Measurements from ENCODE around the gene DUSP1. TPM values are rescaled to one million over a fixed set of nuclear protein-coding genes. Genes with fewer than 3 reads are reported as not detected.

DUSP1 gene
- total RNA-seq, 1 experiment from 2014 or later = 38.1 TPM

GRCh38 chr5:172807766-172808311 lies 36.8 kb upstream of the DUSP1 start:
- Mint-ChIP-seq H3K27me3 (ENCODE audit: unreplicated experiment) (no peaks in the 10 kb centered on the region), H3K36me3 (ENCODE audit: insufficient read depth, unreplicated experiment) (peaks cover 28% of the 10 kb centered on the region), H3K4me3 (ENCODE audit: low read depth, unreplicated experiment) (peak overlapping the region; percentile 68), H3K27ac (ENCODE audit: unreplicated experiment) (peak overlapping the region; percentile 100), H3K4me1 (ENCODE audit: low read depth, unreplicated experiment) (peaks cover 33% of the 10 kb centered on the region), H3K9me3 (ENCODE audit: low read depth, unreplicated experiment) (peaks cover 5% of the 10 kb centered on the region)
- intact Hi-C loops (cut with micrococcal nuclease; ENCODE audit: unreplicated experiment) = loop anchor here (2.0 to 5.0 kb wide), 2 partner anchors 25 to 36 kb away; partner anchors contain the start of gene DUSP1
- TF ChIP-seq, protein P1, sequence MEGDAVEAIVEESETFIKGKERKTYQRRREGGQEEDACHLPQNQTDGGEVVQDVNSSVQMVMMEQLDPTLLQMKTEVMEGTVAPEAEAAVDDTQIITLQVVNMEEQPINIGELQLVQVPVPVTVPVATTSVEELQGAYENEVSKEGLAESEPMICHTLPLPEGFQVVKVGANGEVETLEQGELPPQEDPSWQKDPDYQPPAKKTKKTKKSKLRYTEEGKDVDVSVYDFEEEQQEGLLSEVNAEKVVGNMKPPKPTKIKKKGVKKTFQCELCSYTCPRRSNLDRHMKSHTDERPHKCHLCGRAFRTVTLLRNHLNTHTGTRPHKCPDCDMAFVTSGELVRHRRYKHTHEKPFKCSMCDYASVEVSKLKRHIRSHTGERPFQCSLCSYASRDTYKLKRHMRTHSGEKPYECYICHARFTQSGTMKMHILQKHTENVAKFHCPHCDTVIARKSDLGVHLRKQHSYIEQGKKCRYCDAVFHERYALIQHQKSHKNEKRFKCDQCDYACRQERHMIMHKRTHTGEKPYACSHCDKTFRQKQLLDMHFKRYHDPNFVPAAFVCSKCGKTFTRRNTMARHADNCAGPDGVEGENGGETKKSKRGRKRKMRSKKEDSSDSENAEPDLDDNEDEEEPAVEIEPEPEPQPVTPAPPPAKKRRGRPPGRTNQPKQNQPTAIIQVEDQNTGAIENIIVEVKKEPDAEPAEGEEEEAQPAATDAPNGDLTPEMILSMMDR (IDR thresholded peaks at IDR 0.05; ENCODE audit: unreplicated experiment) = no peak
- DNase-seq = no peak
- CTCF ChIA-PET = interaction anchor here (0.7 to 2.5 kb wide), 9 partner anchors 10 to 438 kb away, joined by 3 to 27 read pairs (median 6); partner anchors contain the start of gene DUSP1
- BruUV-seq (replicated peaks) = TSS peak; percentile 95

DNA sequence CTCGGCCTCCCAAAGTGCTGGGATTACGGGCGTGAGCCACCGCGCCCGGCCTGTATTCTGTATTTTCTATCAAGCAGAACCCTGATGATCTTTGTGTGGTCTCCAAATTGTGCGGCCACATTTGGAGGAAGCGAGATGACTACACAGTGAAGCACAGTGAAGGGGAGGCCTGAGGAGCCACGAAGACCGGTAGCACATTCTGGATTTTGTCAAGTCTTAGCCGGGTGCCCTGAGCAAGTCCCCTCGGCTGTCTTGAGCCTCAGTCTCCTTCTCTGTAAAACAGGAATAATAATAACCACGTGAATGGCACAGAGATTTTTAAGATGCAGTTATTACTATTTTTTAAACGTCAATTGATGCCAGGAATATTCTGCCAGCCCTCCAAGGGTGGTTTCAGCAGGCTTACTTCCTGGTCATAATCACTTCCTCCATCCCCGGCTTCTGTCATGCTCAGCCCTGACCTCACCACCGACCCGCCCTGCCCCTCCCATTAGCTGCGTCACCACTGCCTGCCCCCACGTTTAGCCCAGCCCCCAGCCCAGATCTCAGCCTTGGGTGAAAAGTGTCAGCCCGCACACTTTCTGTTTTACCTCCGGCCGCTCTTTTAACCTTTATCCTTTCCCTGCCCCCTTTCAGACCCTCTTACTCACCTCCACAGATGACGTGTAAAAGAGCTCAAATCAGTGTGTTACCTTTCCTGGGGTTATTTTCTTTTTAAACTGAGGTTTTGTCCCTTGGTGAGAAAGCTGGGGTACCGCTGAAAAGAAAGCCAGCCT lies 36.1 kb upstream of the DUSP1 start:
- H3K27me3 Mint-ChIP-seq (ENCODE audit: unreplicated experiment) = no peaks in the 10 kb centered on the region
- H3K4me3 Mint-ChIP-seq (ENCODE audit: low read depth, unreplicated experiment) = peak overlapping the region; percentile 68
- TF ChIP-seq, protein P1 (IDR thresholded peaks at IDR 0.05; ENCODE audit: unreplicated experiment) = no peak
- H3K9me3 Mint-ChIP-seq (ENCODE audit: low read depth, unreplicated experiment) = peaks cover 5% of the 10 kb centered on the region
- intact Hi-C loops (cut with micrococcal nuclease; ENCODE audit: unreplicated experiment) = loop anchor here (2.0 to 5.0 kb wide), 2 partner anchors 24 to 35 kb away; partner anchors contain the start of gene DUSP1
- peak; percentile 95 for DNase-seq
- CTCF ChIA-PET = interaction anchor here (0.7 to 2.5 kb wide), 9 partner anchors 10 to 437 kb away, joined by 3 to 27 read pairs (median 6); partner anchors contain the start of gene DUSP1
- H3K27ac Mint-ChIP-seq (ENCODE audit: unreplicated experiment) = peak overlapping the region; percentile 100
- H3K36me3 Mint-ChIP-seq (ENCODE audit: insufficient read depth, unreplicated experiment) = peaks cover 28% of the 10 kb centered on the region
- BruUV-seq (replicated peaks) = TSS peak; percentile 88
- H3K4me1 Mint-ChIP-seq (ENCODE audit: low read depth, unreplicated experiment) = peaks cover 33% of the 10 kb centered on the region

DNA sequence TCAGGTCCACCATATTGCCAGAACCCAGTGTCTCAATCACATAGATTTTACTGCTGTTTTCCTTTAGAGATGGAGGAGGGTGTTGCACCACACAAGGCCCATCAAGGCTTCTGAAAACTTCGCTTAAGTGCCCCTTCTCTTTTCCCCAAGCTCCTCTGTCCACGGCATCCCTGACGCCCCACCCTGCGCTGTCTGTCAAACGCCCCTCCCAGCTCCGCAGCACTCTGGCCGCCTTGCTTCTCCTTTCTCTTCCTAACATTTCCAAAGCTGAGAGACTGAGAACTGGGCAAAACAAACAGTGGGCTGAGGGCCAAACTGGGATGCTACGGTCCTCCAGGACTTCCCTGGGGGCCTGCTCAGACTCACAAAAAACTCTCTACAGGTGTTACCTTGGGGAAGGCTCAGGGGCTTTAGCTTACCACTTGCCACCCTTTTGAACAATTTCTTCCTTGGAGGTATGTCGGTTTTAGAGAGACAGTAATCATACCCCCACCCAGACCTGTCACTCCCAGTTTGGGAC lies 34.8 kb upstream of the DUSP1 start:
- CTCF ChIA-PET = no interaction called here
- Mint-ChIP-seq H3K27ac (ENCODE audit: unreplicated experiment) (peak overlapping the region; percentile 100), H3K36me3 (ENCODE audit: insufficient read depth, unreplicated experiment) (peaks cover 35% of the 10 kb centered on the region), H3K9me3 (ENCODE audit: low read depth, unreplicated experiment) (peaks cover 5% of the 10 kb centered on the region), H3K4me3 (ENCODE audit: low read depth, unreplicated experiment) (no peak overlapping the region), H3K4me1 (ENCODE audit: low read depth, unreplicated experiment) (peaks cover 46% of the 10 kb centered on the region), H3K27me3 (ENCODE audit: unreplicated experiment) (no peaks in the 10 kb centered on the region)
- TF ChIP-seq, protein P1 (IDR thresholded peaks at IDR 0.05; ENCODE audit: unreplicated experiment) = no peak
- DNase-seq = no peak
- intact Hi-C loops (cut with micrococcal nuclease; ENCODE audit: unreplicated experiment) = loop anchor here (2.0 to 5.0 kb wide), 2 partner anchors 23 to 33 kb away; partner anchors contain the start of gene DUSP1
- no TSS peak for BruUV-seq (replicated peaks)

DNA sequence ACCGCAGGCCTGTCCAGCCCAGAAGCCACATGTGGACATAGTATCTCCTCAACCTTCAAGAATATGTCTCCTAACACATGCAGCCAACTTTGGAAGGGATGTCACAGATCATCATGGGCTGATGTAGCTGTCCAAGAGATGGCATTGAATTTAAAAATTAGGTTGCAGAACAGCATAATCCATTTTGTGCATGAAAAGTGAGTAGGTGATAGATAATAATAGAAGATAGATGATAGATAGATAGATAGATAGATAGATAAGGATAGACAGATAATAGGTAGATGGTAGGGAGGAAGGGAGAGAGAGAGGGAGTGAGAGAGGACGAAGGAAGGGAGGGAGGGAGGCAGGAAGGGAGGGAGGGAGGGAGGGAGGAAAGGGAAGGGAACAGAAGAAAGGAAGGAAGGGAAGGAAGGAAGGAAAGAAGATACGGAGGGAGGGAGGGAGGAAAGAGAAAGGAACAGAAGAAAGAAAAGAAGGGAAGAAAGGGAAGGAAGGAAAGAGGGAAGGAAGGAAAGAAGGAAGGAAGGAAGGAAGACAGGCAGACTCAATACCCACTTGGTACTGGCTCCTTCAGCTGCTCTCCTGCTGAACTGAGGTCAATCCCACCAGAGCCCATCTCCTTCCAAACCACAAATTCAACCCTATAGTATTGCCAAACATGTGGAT lies 34.2 kb upstream of the DUSP1 start:
- CTCF ChIA-PET = no interaction called here
- DNase-seq = no peak
- TF ChIP-seq, protein P1 (IDR thresholded peaks at IDR 0.05; ENCODE audit: unreplicated experiment) = no peak
- Mint-ChIP-seq H3K27me3 (ENCODE audit: unreplicated experiment) (no peaks in the 10 kb centered on the region), H3K36me3 (ENCODE audit: insufficient read depth, unreplicated experiment) (peaks cover 35% of the 10 kb centered on the region), H3K27ac (ENCODE audit: unreplicated experiment) (peak overlapping the region; percentile 100), H3K9me3 (ENCODE audit: low read depth, unreplicated experiment) (peaks cover 3% of the 10 kb centered on the region), H3K4me3 (ENCODE audit: low read depth, unreplicated experiment) (no peak overlapping the region), H3K4me1 (ENCODE audit: low read depth, unreplicated experiment) (peaks cover 48% of the 10 kb centered on the region)
- intact Hi-C loops (cut with micrococcal nuclease; ENCODE audit: unreplicated experiment) = loop anchor here (5.0 kb wide), 1 partner anchor 33 kb away; the partner anchor contains the start of gene DUSP1
- BruUV-seq (replicated peaks) = no TSS peak

Data from Calu3 (cell line).